SK-N-SH (cell line): ENCODE results near the gene SYT6. TPM values are rescaled to one million over a fixed set of nuclear protein-coding genes. Genes with fewer than 3 reads are reported as not detected.
"Not testable (repeated sequence)": the region's sequence is repeated elsewhere in the genome, so short reads cannot be mapped to it uniquely, and the experiment has no call there.

Experiments used
- CTCF ChIA-PET: fragments of 300-600, 350-600 bp; formaldehyde crosslinking; extraction: SDS; loops from one replicate; lab custom pipeline; 2021; lab: Yijun Ruan, JAX
- POLR2A ChIA-PET: fragments of 350-600 bp; sonication (Branson Sonifier 250); formaldehyde crosslinking; extraction: SDS; loops from one replicate; lab custom pipeline; 2020; ENCODE audit warnings: antibody characterized with exemption, inconsistent platforms; lab: Yijun Ruan, JAX
- DNase-seq: peaks from one replicate; pipeline ENCODE4 v3.0.0; 2012
- H2AFZ ChIP-seq: fragments of 200-600 bp; sonication (generic); 2 replicates; pipeline ENCODE4 v1.8.1; 2016; ENCODE audit warnings: antibody characterized with exemption, mild to moderate bottlenecking, low read depth
- H3F3A ChIP-seq: fragments of 200-600 bp; sonication (generic); replicated peaks from 2 replicates; pipeline ENCODE3; 2016; ENCODE audit warnings: antibody characterized with exemption, mild to moderate bottlenecking; ENCODE audit not compliant: insufficient read depth
- H3K27ac ChIP-seq, 2 experiments: fragments of 200-500 bp in 1 of 2; fragments of 200-600 bp in 1 of 2; sonication (Bioruptor generic) in 1 of 2; sonication (generic), shearing (Covaris generic) in 1 of 2; 2 replicates each; pipeline versions ENCODE4 v1.5.1 to v1.6.1; 2014 to 2016; ENCODE audit warnings: low read depth in 2 of 2, inconsistent platforms in 1 of 2, low read length in 1 of 2, mild to moderate bottlenecking in 1 of 2, mixed read lengths in 1 of 2
- H3K27me3 ChIP-seq: fragments of 200-600 bp; sonication (generic), shearing (Covaris generic); 2 replicates; pipeline ENCODE4 v1.6.1; 2016; ENCODE audit warnings: mixed run types; ENCODE audit not compliant: insufficient read depth
- H3K36me3 ChIP-seq, 2 experiments: fragments of 200-500 bp in 1 of 2; fragments of 200-600 bp in 1 of 2; sonication (Bioruptor generic) in 1 of 2; sonication (generic) in 1 of 2; replicated peaks in 1 of 2; 2 replicates each; pipeline versions ENCODE3 to v1.5.1; 2014 to 2016; ENCODE audit warnings: low read length in 1 of 2, mild to moderate bottlenecking in 1 of 2; ENCODE audit not compliant: insufficient read depth in 2 of 2, control insufficient read depth in 1 of 2
- H3K4me1 ChIP-seq, 2 experiments: fragments of 200-500 bp in 1 of 2; fragments of 200-600 bp in 1 of 2; sonication (Bioruptor generic) in 1 of 2; sonication (generic), shearing (Covaris generic) in 1 of 2; 2 replicates each; pipeline versions ENCODE4 v1.5.1 to v1.6.1; 2014 to 2016; ENCODE audit warnings: low read depth in 1 of 2, low read length in 1 of 2, mixed run types in 1 of 2; ENCODE audit not compliant: insufficient read depth in 2 of 2, control insufficient read depth in 1 of 2
- H3K4me2 ChIP-seq: fragments of 200-600 bp; sonication (generic), shearing (Covaris generic); 2 replicates; pipeline ENCODE4 v1.6.1; 2017; ENCODE audit warnings: mixed run types
- H3K4me3 ChIP-seq, 2 experiments: fragments of 200-500 bp in 1 of 2; fragments of 200-600 bp in 1 of 2; sonication (Bioruptor generic) in 1 of 2; sonication (generic), shearing (Covaris generic) in 1 of 2; 2 replicates each; pipeline versions ENCODE4 v1.5.1 to v1.8.1; 2014 to 2016; ENCODE audit warnings: low read depth in 2 of 2, inconsistent platforms in 1 of 2, low read length in 1 of 2, mild to moderate bottlenecking in 1 of 2, mixed read lengths in 1 of 2, moderate library complexity in 1 of 2
- H3K79me2 ChIP-seq: fragments of 200-600 bp; sonication (generic); 2 replicates; pipeline ENCODE4 v1.8.1; 2017; ENCODE audit warnings: mild to moderate bottlenecking; ENCODE audit not compliant: insufficient read depth
- H3K9ac ChIP-seq: fragments of 200-600 bp; sonication (generic); 2 replicates; pipeline ENCODE4 v1.6.1; 2017; ENCODE audit warnings: mixed run types
- H3K9me2 ChIP-seq: fragments of 200-600 bp; sonication (generic); 2 replicates; pipeline ENCODE4 v1.6.1; 2017; ENCODE audit warnings: mixed run types
- H3K9me3 ChIP-seq: fragments of 200-600 bp; sonication (generic); 2 replicates; pipeline ENCODE4 v1.6.1; 2017; ENCODE audit warnings: mixed run types, mild to moderate bottlenecking, moderate library complexity
- H4K20me1 ChIP-seq: fragments of 200-600 bp; sonication (generic); 2 replicates; pipeline ENCODE4 v1.6.1; 2017; ENCODE audit warnings: mild to moderate bottlenecking, mixed run types; ENCODE audit not compliant: insufficient read depth
- NRF1 ChIP-seq: IDR thresholded peaks from 2 replicates; pipeline ENCODE4 v1.6.1; 2012; ENCODE audit warnings: low read depth, mild to moderate bottlenecking, low read length
- WGBS: methylation state at CpG from one replicate; pipeline ENCODE4 v1.1.6; 2017; ENCODE audit warnings: low lambda C conversion rate; 5-methylcytosine and 5-hydroxymethylcytosine counted together
- polyA plus RNA-seq, 3 experiments: library from polyadenylated mRNA; depleted of rRNA; stranded (reverse); fragments of >200 nt; gene quantifications; 2 replicates each; pipeline ENCODE4 v1.2.3, GENCODE V29; 2012

The SYT6 gene
- polyA plus RNA-seq, 1 of the 3 experiments (the other 2 are of a cell fraction), result not detected

GRCh38 chr1:114072246-114072645 lies 81.4 kb downstream of the SYT6 start:
- no peak overlapping the region for H2AFZ ChIP-seq
- no peak overlapping the region for H3K4me2 ChIP-seq
- H4K20me1 ChIP-seq, result no peaks in the 10 kb centered on the region
- no peak for TF ChIP-seq NRF1
- no peaks in the 10 kb centered on the region; the same call in 1 of the 2 replicates for H3K27me3 ChIP-seq
- no peak for DNase-seq
- H3K4me1 ChIP-seq, result no peaks in the 10 kb centered on the region
- H3F3A ChIP-seq, result no peaks in the 10 kb centered on the region
- ChIA-PET POLR2A (no interaction called here), CTCF (interaction anchor here (0.8 kb wide), 1 partner anchor 12 kb away, joined by 3 read pairs; no protein-coding TSS in a partner anchor)
- no peaks in the 10 kb centered on the region for H3K36me3 ChIP-seq
- no peaks in the 10 kb centered on the region for H3K9me2 ChIP-seq
- H3K79me2 ChIP-seq, result no peaks in the 10 kb centered on the region
- peaks cover 11% of the 10 kb centered on the region; the same call in 1 of the 2 replicates for H3K9me3 ChIP-seq
- H3K27ac ChIP-seq, result no peak overlapping the region
- H3K4me3 ChIP-seq, result no peak overlapping the region
- no peak overlapping the region for H3K9ac ChIP-seq

GRCh38 chr1:114069762-114070161 lies 83.9 kb downstream of the SYT6 start:
- POLR2A ChIA-PET, H3F3A ChIP-seq, H3K9ac ChIP-seq, H3K4me3 ChIP-seq, H3K79me2 ChIP-seq, H4K20me1 ChIP-seq, H3K27ac ChIP-seq, H2AFZ ChIP-seq, DNase-seq, H3K9me2 ChIP-seq, H3K4me2 ChIP-seq, CTCF ChIA-PET, H3K36me3 ChIP-seq, H3K4me1 ChIP-seq, H3K27me3 ChIP-seq: not testable (repeated sequence)
- peaks cover 11% of the 10 kb centered on the region; the same call in 1 of the 2 replicates for H3K9me3 ChIP-seq

GRCh38 chr1:114068684-114069083 lies 85.0 kb downstream of the SYT6 start:
- H2AFZ ChIP-seq, DNase-seq, H3K4me3 ChIP-seq, POLR2A ChIA-PET, H3F3A ChIP-seq, H3K36me3 ChIP-seq, CTCF ChIA-PET, H3K4me2 ChIP-seq, H3K79me2 ChIP-seq, H3K27ac ChIP-seq, H3K9ac ChIP-seq, H3K27me3 ChIP-seq, H4K20me1 ChIP-seq, H3K9me2 ChIP-seq, H3K4me1 ChIP-seq: not testable (repeated sequence)
- peaks cover 11% of the 10 kb centered on the region; the same call in 1 of the 2 replicates for H3K9me3 ChIP-seq
- 30% methylated on average over 1 of the region's 1 CpG for WGBS

GRCh38 chr1:114065671-114066070 lies 88.0 kb downstream of the SYT6 start:
- H3K27me3 ChIP-seq, DNase-seq, H3K4me2 ChIP-seq, H3K79me2 ChIP-seq, POLR2A ChIA-PET, H3K27ac ChIP-seq, H3K4me3 ChIP-seq, H3F3A ChIP-seq, H3K9ac ChIP-seq, H4K20me1 ChIP-seq, CTCF ChIA-PET, H3K9me2 ChIP-seq, H3K4me1 ChIP-seq, H3K36me3 ChIP-seq, H2AFZ ChIP-seq, H3K9me3 ChIP-seq: not testable (repeated sequence)
- 22% methylated on average over 3 of the region's 3 CpGs for WGBS
